Mesenchymal stem cell (in vitro differentiated cells and primary cell): ENCODE data around the gene NAMPT.
"Not testable (repeated sequence)": the region's sequence is repeated elsewhere in the genome, so short reads cannot be mapped to it uniquely, and the experiment has no call there.

Experiments
- DNase-seq: peaks from one replicate; pipeline ENCODE4 v3.0.0-alpha.2; 2013
- H2AFZ ChIP-seq: one replicate; pipeline ENCODE4 v1.6.1; 2013; ENCODE audit warnings: low read depth, mild to moderate bottlenecking, control low read depth, inconsistent platforms, low read length, moderate library complexity
- H2AK5ac ChIP-seq: 2 replicates; pipeline ENCODE4 v1.6.1; 2013; ENCODE audit warnings: low read length, moderate library complexity, mild to moderate bottlenecking, inconsistent platforms; ENCODE audit not compliant: severe bottlenecking
- H2BK120ac ChIP-seq: one replicate; pipeline ENCODE4 v1.6.1; 2013; ENCODE audit warnings: low read depth, mild to moderate bottlenecking, inconsistent platforms, low read length, moderate library complexity
- H2BK12ac ChIP-seq, 2 experiments: one replicate each; pipeline ENCODE4 v1.6.1; 2013; ENCODE audit warnings: inconsistent platforms in 2 of 2, low read length in 2 of 2, mild to moderate bottlenecking in 2 of 2, moderate library complexity in 2 of 2, control low read depth in 1 of 2
- H2BK15ac ChIP-seq: one replicate; pipeline ENCODE4 v1.6.1; 2013; ENCODE audit warnings: mild to moderate bottlenecking, low read depth, inconsistent platforms; ENCODE audit not compliant: poor library complexity, severe bottlenecking
- H2BK5ac ChIP-seq: 2 replicates; pipeline ENCODE4 v1.6.1; 2013; ENCODE audit warnings: low read depth, mild to moderate bottlenecking, low read length, control low read depth, inconsistent platforms; ENCODE audit not compliant: poor library complexity, severe bottlenecking
- H3K14ac ChIP-seq, 2 experiments: one replicate each; pipeline ENCODE4 v1.6.1; 2013; ENCODE audit warnings: inconsistent platforms in 2 of 2, low read length in 2 of 2, control low read depth in 1 of 2, mild to moderate bottlenecking in 1 of 2, moderate library complexity in 1 of 2
- H3K18ac ChIP-seq, 2 experiments: one replicate each; pipeline ENCODE4 v1.6.1; 2013; ENCODE audit warnings: inconsistent platforms in 2 of 2, low read length in 2 of 2, control low read depth in 1 of 2, low read depth in 1 of 2, mild to moderate bottlenecking in 1 of 2
- H3K23ac ChIP-seq, 2 experiments: one replicate each; pipeline ENCODE4 v1.6.1; 2013; ENCODE audit warnings: inconsistent platforms in 2 of 2, low read length in 2 of 2, mild to moderate bottlenecking in 2 of 2, moderate library complexity in 2 of 2, control low read depth in 1 of 2
- H3K27ac ChIP-seq: 2 replicates; pipeline ENCODE4 v1.5.1; 2013; ENCODE audit warnings: mild to moderate bottlenecking, moderate library complexity, low read length, control low read depth, inconsistent platforms; ENCODE audit not compliant: poor library complexity, severe bottlenecking
- H3K27me3 ChIP-seq, 2 experiments: 2 replicates each; pipeline versions ENCODE4 v1.6.1 to v1.7.0; 2013; ENCODE audit warnings: low read length in 2 of 2, mild to moderate bottlenecking in 2 of 2, moderate library complexity in 2 of 2, control low read depth in 1 of 2, inconsistent platforms in 1 of 2; ENCODE audit not compliant: control insufficient read depth in 1 of 2, insufficient read depth in 1 of 2
- H3K36me3 ChIP-seq, 2 experiments: 2 replicates each; pipeline versions ENCODE4 v1.6.1 to v1.7.0; 2013; ENCODE audit warnings: low read length in 2 of 2, control low read depth in 1 of 2, inconsistent platforms in 1 of 2, low read depth in 1 of 2, mild to moderate bottlenecking in 1 of 2; ENCODE audit not compliant: insufficient read depth in 2 of 2, control insufficient read depth in 1 of 2
- H3K4ac ChIP-seq, 2 experiments: one replicate each; pipeline ENCODE4 v1.6.1; 2013; ENCODE audit warnings: inconsistent platforms in 2 of 2, low read length in 2 of 2, mild to moderate bottlenecking in 2 of 2, moderate library complexity in 2 of 2, control low read depth in 1 of 2, low read depth in 1 of 2
- H3K4me1 ChIP-seq: 2 replicates; pipeline ENCODE4 v1.6.1; 2013; ENCODE audit warnings: low read depth, low read length, control low read depth; ENCODE audit not compliant: control insufficient read depth, insufficient read depth
- H3K4me2 ChIP-seq: 2 replicates; pipeline ENCODE4 v1.6.1; 2013; ENCODE audit warnings: low read length, mild to moderate bottlenecking, inconsistent platforms; ENCODE audit not compliant: poor library complexity, severe bottlenecking
- H3K4me3 ChIP-seq, 2 experiments: 2 replicates each; pipeline versions ENCODE4 v1.5.1 to v1.7.0; 2013; ENCODE audit warnings: low read length in 2 of 2, mild to moderate bottlenecking in 2 of 2, control low read depth in 1 of 2, low read depth in 1 of 2; ENCODE audit not compliant: insufficient read depth in 1 of 2
- H3K79me1 ChIP-seq: replicated peaks from 2 replicates; pipeline ENCODE4 v1.6.1; 2013; ENCODE audit warnings: mild to moderate bottlenecking, control low read depth, low read length, inconsistent platforms; ENCODE audit not compliant: poor library complexity, severe bottlenecking
- H3K9ac ChIP-seq: 2 replicates; pipeline ENCODE4 v1.7.0; 2013; ENCODE audit warnings: mild to moderate bottlenecking, low read length, moderate library complexity
- H3K9me3 ChIP-seq: 2 replicates; pipeline ENCODE4 v1.7.0; 2013; ENCODE audit warnings: mild to moderate bottlenecking, low read length; ENCODE audit not compliant: control insufficient read depth
- H4K8ac ChIP-seq: one replicate; pipeline ENCODE4 v1.6.1; 2013; ENCODE audit warnings: inconsistent platforms, mild to moderate bottlenecking, low read length, moderate library complexity
- H4K91ac ChIP-seq: one replicate; pipeline ENCODE4 v1.6.1; 2013; ENCODE audit warnings: mild to moderate bottlenecking, low read length, inconsistent platforms
- WGBS: methylation state at CpG from one replicate; pipeline ENCODE4 v1.1.7; 2013; ENCODE audit warnings: mixed read lengths; 5-methylcytosine and 5-hydroxymethylcytosine counted together

The NAMPT gene

GRCh38 chr7:106216517-106216922, 68.3 kb downstream of the NAMPT start:
- H3K27me3 ChIP-seq = no peaks in the 10 kb centered on the region
- no CpG with 5 or more reads among the region's 2 CpGs for WGBS
- H3K9ac ChIP-seq = peak overlapping the region; percentile 85

DNA sequence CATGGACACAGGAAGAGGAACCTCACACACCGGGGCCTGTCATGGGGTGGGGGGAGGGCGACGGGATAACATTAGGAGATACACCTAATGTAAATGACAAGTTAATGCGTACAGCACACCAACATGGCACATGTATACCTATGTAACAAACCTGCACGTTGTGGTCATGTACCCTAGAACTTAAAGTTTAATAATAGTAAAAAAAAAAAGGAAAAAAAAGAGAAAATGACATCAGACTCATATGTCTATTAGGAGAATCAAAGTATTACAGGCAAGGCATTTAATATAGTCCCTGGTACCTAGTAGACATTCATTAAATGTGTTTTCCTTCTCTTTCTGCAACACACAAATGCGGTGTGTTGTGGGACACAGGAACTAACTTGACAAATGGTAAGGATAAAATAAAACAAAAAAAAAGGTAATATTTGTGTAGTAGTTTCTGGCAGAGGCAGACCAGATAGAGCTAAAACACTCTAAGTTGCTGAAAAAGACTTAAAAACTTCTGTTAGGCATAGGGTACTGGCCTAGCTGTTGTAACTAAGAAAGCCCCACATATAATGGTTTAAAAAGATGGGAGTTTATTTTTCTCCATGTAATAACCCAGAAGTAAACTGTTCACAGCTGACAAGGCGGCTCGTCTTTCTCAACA, 68.8 kb downstream of the NAMPT start:
- H3K27me3 ChIP-seq = no peaks in the 10 kb centered on the region
- no peak overlapping the region for H3K4me2 ChIP-seq
- H3K79me1 ChIP-seq = no peaks in the 10 kb centered on the region
- no peak overlapping the region for H4K8ac ChIP-seq
- peak overlapping the region; percentile 74 for H3K27ac ChIP-seq
- no peak overlapping the region for H2AK5ac ChIP-seq
- no peaks in the 10 kb centered on the region for H3K9me3 ChIP-seq
- H4K91ac ChIP-seq = no peak overlapping the region
- 68% methylated on average over 4 of the region's 8 CpGs for WGBS
- no peaks in the 10 kb centered on the region for H3K36me3 ChIP-seq
- no peak overlapping the region for H3K23ac ChIP-seq
- no peak overlapping the region for H3K14ac ChIP-seq
- H3K18ac ChIP-seq = no peak overlapping the region
- H3K4me1 ChIP-seq = peaks cover 3% of the 10 kb centered on the region
- no peak overlapping the region for H2BK5ac ChIP-seq
- peak overlapping the region; percentile 85 for H3K9ac ChIP-seq
- no peak for DNase-seq
- H3K4ac ChIP-seq = no peak overlapping the region
- H2AFZ ChIP-seq = no peak overlapping the region
- peak overlapping the region; percentile 58 for H2BK120ac ChIP-seq
- no peak overlapping the region for H3K4me3 ChIP-seq
- H2BK15ac ChIP-seq = no peak overlapping the region
- H2BK12ac ChIP-seq = peak overlapping the region; percentile 40 to 77

More at GRCh38 chr7:106216517-106216922, 68.3 kb downstream of the NAMPT start:
- peak overlapping the region; percentile 53 for H2BK5ac ChIP-seq
- no peak overlapping the region for H3K18ac ChIP-seq
- no peak overlapping the region for H3K23ac ChIP-seq
- H2BK15ac ChIP-seq = no peak overlapping the region
- DNase-seq = peak; percentile 93
- H3K9me3 ChIP-seq = no peaks in the 10 kb centered on the region
- no peak overlapping the region for H2AK5ac ChIP-seq
- H3K4me1 ChIP-seq = peaks cover 3% of the 10 kb centered on the region
- H2BK120ac ChIP-seq = peak overlapping the region; percentile 58
- no peak overlapping the region for H3K14ac ChIP-seq
- no peak overlapping the region for H3K4ac ChIP-seq
- no peak overlapping the region for H2AFZ ChIP-seq
- no peak overlapping the region for H4K8ac ChIP-seq
- H3K4me3 ChIP-seq = peak overlapping the region in 1 of 2 experiments; percentile 59
- peak overlapping the region; percentile 74 for H3K27ac ChIP-seq
- H3K36me3 ChIP-seq = no peaks in the 10 kb centered on the region
- no peaks in the 10 kb centered on the region for H3K79me1 ChIP-seq
- no peak overlapping the region for H3K4me2 ChIP-seq
- no peak overlapping the region for H4K91ac ChIP-seq
- no peak overlapping the region for H2BK12ac ChIP-seq

- WGBS = 93% methylated on average over 7 of the region's 7 CpGs
- not testable (repeated sequence) for H3K23ac ChIP-seq, H2BK120ac ChIP-seq, DNase-seq, H3K4me2 ChIP-seq, H3K18ac ChIP-seq, H3K4ac ChIP-seq, H4K91ac ChIP-seq, H3K14ac ChIP-seq, H2AFZ ChIP-seq, H2BK15ac ChIP-seq, H3K9me3 ChIP-seq, H4K8ac ChIP-seq, H3K36me3 ChIP-seq, H3K4me1 ChIP-seq, H3K4me3 ChIP-seq, H3K9ac ChIP-seq, H2AK5ac ChIP-seq, H3K27ac ChIP-seq, H3K79me1 ChIP-seq, H2BK12ac ChIP-seq, H2BK5ac ChIP-seq, H3K27me3 ChIP-seq
Observed at GRCh38 chr7:106208944-106209343, 75.8 kb downstream of the NAMPT start.

DNA sequence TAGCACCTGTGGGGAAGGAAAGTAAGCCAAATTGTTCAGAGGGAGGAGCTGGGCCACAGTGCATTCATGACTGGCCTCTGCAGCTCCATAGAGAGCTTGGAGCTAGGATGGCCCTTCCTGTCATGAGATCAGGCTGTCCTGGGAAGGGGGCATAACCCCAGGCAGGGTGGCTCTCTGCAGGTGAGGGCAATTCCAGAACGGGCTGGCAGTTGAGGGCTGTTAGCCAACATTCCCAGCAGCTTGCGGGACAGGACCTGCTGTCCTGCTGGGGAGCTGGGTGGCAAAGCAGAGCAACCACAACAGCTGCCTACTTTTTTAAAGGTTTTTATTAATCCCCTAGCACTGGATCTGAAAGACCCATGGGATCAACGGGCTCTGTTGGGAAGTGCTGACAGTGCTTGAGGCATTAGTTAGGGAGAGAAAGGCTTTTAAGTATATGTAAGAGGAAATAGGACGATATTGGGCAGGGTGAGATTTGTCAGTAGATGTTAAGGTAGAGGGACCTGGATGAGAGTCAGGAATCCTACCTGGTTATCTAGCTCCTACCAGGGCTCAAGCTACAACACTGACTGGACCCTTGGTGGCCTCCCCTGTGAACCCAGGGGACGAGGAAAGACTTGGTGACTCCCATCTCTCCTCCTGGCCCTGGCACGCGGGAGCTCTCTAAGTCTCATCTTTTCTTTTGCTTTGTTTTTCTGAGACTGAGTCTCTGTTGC, 77.8 kb downstream of the NAMPT start:
- Histone ChIP-seq H3K9ac (no peak overlapping the region), H3K4me3 (no peak overlapping the region), H2BK5ac (no peak overlapping the region), H3K4ac (no peak overlapping the region), H4K91ac (no peak overlapping the region), H3K27ac (no peak overlapping the region), H3K79me1 (no peaks in the 10 kb centered on the region), H2AFZ (no peak overlapping the region), H2BK12ac (peak overlapping the region in 1 of 2 experiments; percentile 74), H3K9me3 (peaks cover 4% of the 10 kb centered on the region), H4K8ac (no peak overlapping the region), H2AK5ac (peak overlapping the region; percentile 19), H3K14ac (peak overlapping the region in 1 of 2 experiments; percentile 61), H3K36me3 (no peaks in the 10 kb centered on the region), H2BK15ac (no peak overlapping the region), H3K4me1 (peaks cover 6% of the 10 kb centered on the region), H3K4me2 (no peak overlapping the region), H3K18ac (peak overlapping the region in 1 of 2 experiments; percentile 80), H3K23ac (no peak overlapping the region), H3K27me3 (no peaks in the 10 kb centered on the region), H2BK120ac (no peak overlapping the region)
- DNase-seq = no peak
- 92% methylated on average over 7 of the region's 7 CpGs for WGBS
